HL-60 (cell line): Measurements from ENCODE around the gene ST8SIA2.

Source experiments
- POLR2AphosphoS5 ChIP-seq: IDR thresholded peaks from 2 replicates; pipeline ENCODE4 v1.6.1; 2012; ENCODE audit warnings: low read depth
- REST ChIP-seq: IDR thresholded peaks from 2 replicates; pipeline ENCODE4 v1.6.1; 2012; ENCODE audit warnings: low read depth; ENCODE audit not compliant: insufficient replicate concordance
- TF ChIP-seq, protein P1 (sequence below): IDR thresholded peaks from one replicate; pipeline ENCODE4 v1.5.1; 2011; ENCODE audit warnings: low read length, control low read depth, inconsistent platforms; ENCODE audit not compliant: insufficient read depth

GRCh38 chr15:92410537-92410936 is 16.9 kb downstream of the ST8SIA2 start:
- TF ChIP-seq, protein P1, sequence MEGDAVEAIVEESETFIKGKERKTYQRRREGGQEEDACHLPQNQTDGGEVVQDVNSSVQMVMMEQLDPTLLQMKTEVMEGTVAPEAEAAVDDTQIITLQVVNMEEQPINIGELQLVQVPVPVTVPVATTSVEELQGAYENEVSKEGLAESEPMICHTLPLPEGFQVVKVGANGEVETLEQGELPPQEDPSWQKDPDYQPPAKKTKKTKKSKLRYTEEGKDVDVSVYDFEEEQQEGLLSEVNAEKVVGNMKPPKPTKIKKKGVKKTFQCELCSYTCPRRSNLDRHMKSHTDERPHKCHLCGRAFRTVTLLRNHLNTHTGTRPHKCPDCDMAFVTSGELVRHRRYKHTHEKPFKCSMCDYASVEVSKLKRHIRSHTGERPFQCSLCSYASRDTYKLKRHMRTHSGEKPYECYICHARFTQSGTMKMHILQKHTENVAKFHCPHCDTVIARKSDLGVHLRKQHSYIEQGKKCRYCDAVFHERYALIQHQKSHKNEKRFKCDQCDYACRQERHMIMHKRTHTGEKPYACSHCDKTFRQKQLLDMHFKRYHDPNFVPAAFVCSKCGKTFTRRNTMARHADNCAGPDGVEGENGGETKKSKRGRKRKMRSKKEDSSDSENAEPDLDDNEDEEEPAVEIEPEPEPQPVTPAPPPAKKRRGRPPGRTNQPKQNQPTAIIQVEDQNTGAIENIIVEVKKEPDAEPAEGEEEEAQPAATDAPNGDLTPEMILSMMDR: no peak
- TF ChIP-seq POLR2AphosphoS5 (no peak), REST (no peak)
